Sciatic nerve (tissue), 2 donors: ENCODE measurements around the gene NTHL1. TPM values are rescaled to one million over a fixed set of nuclear protein-coding genes. Genes with fewer than 3 reads are reported as not detected.

Experiments used
- ATAC-seq: fragments of 200-7000 bp; cut with Tn5 transposase; one replicate; pipeline ENCODE4 v1.9.1; 2020; ENCODE audit warnings: mild to moderate bottlenecking, moderate library complexity
- DNase-seq: peaks from one replicate; pipeline ENCODE4 v3.0.0-alpha.2; 2020; ENCODE audit warnings: low spot score
- intact Hi-C: fragments of 100-400 bp; cut with DNase I; formaldehyde crosslinking; loops from one replicate; pipeline ENCODE4 v1.14.2; 2022
- total RNA-seq: library from RNA; stranded (reverse); fragmentation: NEBNext Ultra II Directional; extraction: Animal tissue kit (Norgen Biotek cat#: 25700); gene quantifications from one replicate; pipeline ENCODE4 v1.2.1, GENCODE V29; 2021
- donor health status: DM: no; HTN: no; CAD: no.
- donor health status: DM: no; HTN: no; CAD: no.

The NTHL1 gene
- total RNA-seq, 1 donor from 2014 or later, result 21.8 TPM

- DNase-seq (no peak), ATAC-seq (no peak)
- intact Hi-C loops, result no loop called here
Observed at GRCh38 chr16:2046893-2047329, 723 bp downstream of the NTHL1 start.

- intact Hi-C loops, result no loop called here
- ATAC-seq (no peak), DNase-seq (no peak)
Observed at GRCh38 chr16:2045965-2046892, 1.4 kb downstream of the NTHL1 start.

GRCh38 chr16:2044541-2044940, 3.1 kb downstream of the NTHL1 start:
- ATAC-seq, result no peak
- no peak for DNase-seq
- intact Hi-C loops, result no loop called here

GRCh38 chr16:2043667-2044451, 3.8 kb downstream of the NTHL1 start:
- DNase-seq, result no peak
- no peak for ATAC-seq
- intact Hi-C loops, result no loop called here

- DNase-seq (no peak), ATAC-seq (no peak)
- intact Hi-C loops, result no loop called here
Observed at GRCh38 chr16:2042986-2043666, 4.5 kb downstream of the NTHL1 start.

DNA sequence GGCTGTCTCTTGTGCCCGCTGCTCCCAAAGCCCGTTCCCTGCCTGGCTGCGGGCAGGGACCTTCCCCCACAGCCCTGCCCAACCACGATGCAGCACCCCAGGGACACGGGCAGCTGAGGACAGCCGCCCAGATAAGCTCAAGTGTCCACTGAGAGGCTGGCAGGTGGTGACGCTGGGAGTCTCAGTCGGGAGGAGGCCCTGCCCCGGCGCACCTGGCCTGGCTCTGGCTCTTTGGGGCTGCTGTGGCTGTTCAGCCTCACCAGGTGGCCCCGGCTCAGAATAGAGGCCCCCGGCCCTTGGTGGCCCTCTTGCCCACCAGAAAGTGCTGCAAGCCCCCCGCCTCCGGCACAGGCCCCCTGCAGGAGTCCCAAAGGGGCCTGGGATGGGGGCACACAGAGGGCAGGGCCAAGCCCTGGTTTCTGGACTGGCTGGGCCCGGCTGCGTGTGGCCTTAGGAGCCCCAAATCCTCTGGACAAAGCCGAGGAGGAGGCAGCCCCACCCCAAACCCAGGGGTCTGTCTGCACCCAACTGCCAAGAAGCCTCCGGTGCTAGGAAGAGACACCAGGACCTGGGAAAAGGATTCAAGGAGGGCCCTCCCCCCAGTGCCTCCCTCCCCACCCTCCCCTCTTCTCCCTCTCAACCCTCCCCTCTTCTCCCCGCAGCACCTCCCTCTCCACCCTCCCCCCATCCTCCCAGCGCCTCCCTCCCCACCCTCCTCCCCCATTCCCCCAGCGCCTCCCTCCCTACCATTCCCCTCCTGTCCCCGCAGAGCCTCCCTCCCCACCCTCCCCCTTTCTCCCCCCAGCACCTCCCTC, 5.3 kb downstream of the NTHL1 start:
- ATAC-seq, result no peak
- no peak for DNase-seq
- intact Hi-C loops, result no loop called here

GRCh38 chr16:2040787-2041522, 6.7 kb downstream of the NTHL1 start:
- intact Hi-C loops, result no loop called here
- DNase-seq (no peak), ATAC-seq (peak; percentile 40)

DNA sequence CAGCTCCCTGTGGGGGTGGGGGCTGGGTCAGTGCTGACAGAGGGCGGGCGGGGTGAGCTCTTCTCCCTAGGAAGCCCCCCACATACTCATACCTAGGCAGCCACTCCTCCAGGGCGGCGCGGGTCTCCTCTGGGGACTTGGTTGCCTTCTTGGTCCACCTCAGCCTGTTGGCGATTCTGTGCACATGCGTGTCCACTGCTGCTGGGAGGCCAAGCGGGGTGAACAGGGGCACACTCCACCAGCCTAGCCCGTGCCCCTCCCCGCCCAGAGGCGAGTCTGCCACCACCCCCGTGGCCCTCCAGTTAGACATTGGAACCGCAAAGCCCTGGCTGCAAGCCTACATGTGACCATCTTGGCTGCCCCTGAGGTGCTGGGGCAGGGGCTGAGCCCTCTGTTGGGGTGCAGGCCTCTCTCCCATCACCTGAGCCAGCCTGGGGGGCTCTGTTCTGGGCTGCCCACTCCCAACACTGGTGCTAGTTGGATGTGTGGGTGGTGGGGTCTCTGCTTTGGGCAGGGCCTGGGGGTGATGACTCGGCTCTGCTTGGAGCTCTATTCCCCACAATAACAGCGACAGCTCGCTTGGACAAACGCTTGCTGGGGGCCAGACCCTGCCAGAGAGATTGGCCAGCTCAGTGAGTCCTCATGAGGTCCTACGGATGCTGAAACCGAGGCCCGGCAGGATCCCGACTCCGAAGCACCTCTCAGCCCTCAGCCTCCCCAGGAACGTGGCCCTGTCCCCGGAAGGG, 7.4 kb downstream of the NTHL1 start:
- intact Hi-C loops, result no loop called here
- no peak for DNase-seq
- no peak for ATAC-seq

GRCh38 chr16:2039274-2040031, 8.2 kb downstream of the NTHL1 start:
- ATAC-seq (peak; percentile 77), DNase-seq (no peak)
- intact Hi-C loops, result no loop called here

DNA sequence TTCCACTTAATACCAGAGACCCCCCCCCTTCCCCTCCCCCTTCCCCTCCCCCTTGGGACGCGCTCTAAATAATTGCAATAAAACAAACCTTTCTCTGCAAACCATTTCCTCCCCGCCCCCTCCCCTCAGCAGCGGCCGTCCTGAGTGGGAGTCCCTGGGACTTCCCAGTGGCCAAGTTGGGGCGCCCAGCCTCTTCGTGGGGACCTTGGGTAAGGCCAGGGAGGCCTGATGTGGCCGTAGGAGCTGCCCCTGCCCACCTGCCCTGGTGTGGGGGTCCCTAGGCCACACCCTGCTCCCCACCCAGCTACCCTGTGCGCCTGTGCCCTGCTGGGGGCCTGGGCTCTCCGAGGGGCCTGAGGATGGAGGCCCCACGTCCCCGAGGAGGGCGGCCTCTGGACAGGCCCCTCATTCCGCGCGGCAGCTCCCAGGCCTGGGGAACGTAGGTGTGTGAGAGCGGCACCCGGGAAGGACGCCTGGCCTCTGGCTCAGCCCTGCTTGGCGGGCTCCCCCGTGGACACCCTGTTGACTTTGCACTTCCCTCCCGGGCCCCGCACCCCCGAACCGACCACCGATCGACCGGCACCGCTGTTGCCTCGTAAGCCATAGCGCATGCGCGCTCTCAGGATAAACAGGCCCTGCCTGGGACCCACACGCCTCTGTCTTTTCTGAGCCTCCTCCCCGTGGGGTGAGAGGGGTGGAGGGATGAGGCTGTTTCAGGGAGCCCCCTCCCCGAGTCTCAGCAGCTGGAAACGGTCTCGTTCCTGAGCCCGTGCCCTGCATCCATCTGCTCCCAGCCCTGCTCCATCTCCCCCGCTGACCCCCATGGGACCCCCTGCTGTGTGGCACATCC, 9.0 kb downstream of the NTHL1 start:
- DNase-seq, result no peak
- intact Hi-C loops, result no loop called here
- peak; percentile 46 for ATAC-seq

GRCh38 chr16:2037647-2038381, 9.8 kb downstream of the NTHL1 start:
- DNase-seq (no peak), ATAC-seq (peak; percentile 3)
- intact Hi-C loops, result no loop called here

- ATAC-seq, result no peak
- no peak for DNase-seq
- intact Hi-C loops, result no loop called here
Observed at GRCh38 chr16:2037115-2037514, 10.5 kb downstream of the NTHL1 start.

DNA sequence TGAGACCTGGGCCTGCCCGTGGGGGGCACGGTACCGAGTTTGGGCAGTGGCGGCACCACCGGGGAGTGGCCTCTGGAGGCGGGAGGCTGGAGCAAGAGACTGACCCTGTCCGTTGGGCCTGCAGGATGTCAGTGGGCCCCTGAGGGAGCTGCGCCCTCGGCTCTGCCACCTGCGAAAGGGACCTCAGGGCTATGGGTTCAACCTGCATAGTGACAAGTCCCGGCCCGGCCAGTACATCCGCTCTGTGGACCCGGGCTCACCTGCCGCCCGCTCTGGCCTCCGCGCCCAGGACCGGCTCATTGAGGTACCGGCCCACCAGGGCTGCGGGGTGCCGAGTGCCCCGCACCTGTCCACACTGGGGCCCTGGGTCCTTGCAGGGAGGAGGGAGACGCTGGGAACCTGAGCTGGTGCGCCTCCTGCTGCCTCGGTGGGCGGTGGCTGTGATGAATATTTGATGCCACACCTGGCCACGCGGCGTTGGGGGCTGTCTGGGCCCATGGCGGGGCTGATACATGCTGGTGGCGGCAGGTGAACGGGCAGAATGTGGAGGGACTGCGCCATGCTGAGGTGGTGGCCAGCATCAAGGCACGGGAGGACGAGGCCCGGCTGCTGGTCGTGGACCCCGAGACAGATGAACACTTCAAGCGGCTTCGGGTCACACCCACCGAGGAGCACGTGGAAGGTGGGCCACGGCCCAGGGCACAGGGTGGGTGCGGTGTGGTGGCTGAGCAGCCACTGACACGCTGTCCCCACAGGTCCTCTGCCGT, 11.3 kb downstream of the NTHL1 start:
- DNase-seq (no peak), ATAC-seq (no peak)
- intact Hi-C loops, result no loop called here

DNA sequence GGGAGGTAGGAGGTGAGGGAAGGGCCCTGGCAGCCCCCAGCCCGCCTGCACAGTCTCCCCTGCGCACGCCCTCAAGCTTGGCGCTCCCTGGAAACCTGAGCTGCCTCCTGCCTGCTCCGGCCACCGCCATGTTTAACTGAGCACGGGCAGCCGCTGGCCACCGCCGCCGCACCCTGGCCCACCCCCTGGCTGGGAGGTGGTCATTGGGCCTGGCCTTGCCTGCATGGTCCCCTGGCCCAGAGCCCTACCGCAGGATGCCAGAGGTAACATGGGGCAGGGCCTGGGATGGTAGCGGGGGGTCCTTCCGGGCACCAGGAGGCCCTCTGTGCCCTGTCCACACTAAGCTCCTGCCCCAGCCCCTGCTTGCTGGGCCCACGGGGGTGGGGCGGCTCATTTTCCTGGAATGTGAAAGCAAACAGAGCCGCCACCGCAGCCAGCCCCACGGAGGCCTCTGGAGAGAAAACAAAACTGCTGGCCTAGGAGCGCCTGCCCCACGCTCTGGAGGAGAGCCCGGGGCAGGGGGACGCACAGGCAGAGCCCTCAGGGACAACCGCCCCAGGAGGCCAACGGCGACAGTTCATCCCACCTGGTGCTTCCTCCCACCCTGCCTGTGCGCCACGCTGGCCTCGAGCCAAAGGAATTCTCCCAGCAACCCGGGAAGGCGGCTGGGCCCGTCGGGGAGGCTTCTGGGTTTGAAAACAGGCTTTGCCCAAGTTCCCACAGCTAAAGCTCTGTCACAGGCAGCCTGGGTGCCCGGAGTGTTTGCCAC, 12.0 kb downstream of the NTHL1 start:
- ATAC-seq (peak; percentile 51), DNase-seq (peak; percentile 86)
- intact Hi-C loops, result no loop called here
